ENCODE data around the gene WASF2.

DNA sequence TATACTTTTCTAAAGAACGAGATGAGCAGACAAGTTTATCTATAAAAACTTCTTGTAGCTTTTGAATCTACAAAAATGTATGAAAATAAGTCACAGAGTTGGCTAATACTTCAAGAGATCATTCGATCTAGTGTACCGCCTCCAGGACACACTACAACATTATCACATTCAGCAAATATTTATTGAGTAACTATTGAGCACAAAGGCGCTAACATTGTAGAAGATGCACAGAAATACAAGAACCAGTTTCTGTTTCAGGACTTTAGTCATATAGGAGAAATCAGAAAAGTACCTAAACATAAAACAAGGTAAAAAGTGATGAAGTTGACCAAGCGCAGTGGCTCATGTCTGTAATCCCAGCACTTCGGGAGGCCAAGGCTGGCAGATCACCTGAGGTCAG, 20.6 kb downstream of the WASF2 start:
- TF ChIP-seq, protein P1, sequence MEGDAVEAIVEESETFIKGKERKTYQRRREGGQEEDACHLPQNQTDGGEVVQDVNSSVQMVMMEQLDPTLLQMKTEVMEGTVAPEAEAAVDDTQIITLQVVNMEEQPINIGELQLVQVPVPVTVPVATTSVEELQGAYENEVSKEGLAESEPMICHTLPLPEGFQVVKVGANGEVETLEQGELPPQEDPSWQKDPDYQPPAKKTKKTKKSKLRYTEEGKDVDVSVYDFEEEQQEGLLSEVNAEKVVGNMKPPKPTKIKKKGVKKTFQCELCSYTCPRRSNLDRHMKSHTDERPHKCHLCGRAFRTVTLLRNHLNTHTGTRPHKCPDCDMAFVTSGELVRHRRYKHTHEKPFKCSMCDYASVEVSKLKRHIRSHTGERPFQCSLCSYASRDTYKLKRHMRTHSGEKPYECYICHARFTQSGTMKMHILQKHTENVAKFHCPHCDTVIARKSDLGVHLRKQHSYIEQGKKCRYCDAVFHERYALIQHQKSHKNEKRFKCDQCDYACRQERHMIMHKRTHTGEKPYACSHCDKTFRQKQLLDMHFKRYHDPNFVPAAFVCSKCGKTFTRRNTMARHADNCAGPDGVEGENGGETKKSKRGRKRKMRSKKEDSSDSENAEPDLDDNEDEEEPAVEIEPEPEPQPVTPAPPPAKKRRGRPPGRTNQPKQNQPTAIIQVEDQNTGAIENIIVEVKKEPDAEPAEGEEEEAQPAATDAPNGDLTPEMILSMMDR (IDR thresholded peaks at IDR 0.05), result no peak
- no peak for TF ChIP-seq POLR2A (IDR thresholded peaks at IDR 0.05)
